GM19324 (cell line): Measurements from ENCODE around the gene BTG1.

Experiments used
- ATAC-seq: cut with Tn5 transposase; IDR thresholded peaks from one replicate; pipeline ENCODE4 v1.9.1; 2021; ENCODE audit warnings: mild to moderate bottlenecking, moderate library complexity; ENCODE audit not compliant: unreplicated experiment, low FRiP score

BTG1 gene, protein sequence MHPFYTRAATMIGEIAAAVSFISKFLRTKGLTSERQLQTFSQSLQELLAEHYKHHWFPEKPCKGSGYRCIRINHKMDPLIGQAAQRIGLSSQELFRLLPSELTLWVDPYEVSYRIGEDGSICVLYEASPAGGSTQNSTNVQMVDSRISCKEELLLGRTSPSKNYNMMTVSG

DNA sequence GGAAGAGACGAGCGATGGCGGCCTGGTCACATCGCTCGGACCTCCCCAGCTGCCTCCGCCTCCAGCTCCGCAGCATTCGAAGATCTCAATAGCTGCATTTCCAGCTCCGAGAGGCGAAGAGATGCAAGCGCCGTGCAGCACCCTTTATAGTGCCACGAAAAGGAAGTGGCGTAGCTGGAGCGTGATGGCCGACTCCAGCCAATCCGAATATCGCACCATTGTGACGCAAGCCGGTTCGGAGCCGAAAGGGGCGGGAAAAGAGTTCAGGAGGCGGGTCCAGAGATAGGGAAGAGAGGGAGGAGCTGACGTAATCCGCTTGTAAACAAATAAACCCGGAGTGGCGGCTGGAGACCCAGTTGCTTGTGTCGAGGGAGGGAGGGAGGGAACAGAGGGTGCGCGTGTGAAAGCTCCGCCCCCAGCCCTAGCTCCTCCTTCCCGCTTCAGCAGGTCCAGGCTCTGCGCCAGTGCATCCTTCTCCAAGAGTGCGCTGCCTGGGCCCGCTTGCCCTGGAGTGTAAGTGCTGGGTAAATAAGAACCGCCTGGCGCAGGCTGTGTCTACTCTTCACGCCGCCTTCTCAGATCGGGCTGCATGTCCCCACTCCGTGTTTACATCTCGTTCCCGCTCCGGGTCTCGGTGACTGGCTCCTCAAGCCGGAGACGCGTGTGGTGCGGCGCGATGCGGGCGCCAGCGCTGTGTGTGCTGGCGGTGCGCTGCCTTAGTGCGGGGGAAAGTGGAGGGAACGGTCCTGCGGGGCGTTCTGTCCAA lies at the start of gene BTG1:
Gene BTG1, minus strand, starts transcription at position 116 of the 766 bp plus-strand sequence. CDS start 311 bp downstream, outside the sequence.
- ATAC-seq = peak; percentile 83

DNA sequence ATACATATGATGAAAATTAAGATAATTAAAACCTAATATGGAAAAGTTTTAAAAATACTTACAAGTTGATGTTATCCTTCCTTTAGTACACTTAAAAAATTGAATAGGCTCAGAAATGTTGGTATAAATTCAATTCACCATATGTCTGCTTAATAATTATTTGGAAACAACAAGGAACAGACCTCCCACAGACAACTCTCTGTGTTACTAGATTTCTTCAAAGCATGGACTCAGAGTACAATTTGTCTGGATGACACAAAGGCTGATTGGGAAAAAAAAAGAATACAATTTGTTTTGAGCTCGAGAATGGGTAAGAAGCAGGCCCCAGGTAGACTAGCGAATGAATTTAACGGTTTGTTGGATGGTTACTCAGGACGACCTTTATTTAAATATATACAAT lies 48.9 kb upstream of the BTG1 start:
- no peak for ATAC-seq

DNA sequence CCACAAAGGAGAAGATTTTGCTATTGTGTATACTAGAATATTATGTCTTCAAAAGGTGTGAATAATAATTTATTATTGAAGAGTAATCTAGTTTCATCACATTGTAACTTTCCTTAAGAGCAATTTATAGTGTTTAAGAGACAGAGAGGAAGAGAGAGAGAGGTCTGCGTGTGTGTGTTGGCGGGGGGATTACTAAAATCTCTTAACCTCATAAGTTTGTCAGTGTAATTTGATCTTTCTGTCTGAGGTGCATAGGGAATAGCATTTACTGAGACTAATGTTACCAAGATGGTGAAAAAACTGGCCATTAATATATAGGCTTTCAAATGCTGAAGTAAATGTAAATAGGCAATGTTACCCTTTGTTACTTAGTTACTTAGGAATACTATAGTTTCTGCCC lies 48.2 kb upstream of the BTG1 start:
- ATAC-seq = no peak

DNA sequence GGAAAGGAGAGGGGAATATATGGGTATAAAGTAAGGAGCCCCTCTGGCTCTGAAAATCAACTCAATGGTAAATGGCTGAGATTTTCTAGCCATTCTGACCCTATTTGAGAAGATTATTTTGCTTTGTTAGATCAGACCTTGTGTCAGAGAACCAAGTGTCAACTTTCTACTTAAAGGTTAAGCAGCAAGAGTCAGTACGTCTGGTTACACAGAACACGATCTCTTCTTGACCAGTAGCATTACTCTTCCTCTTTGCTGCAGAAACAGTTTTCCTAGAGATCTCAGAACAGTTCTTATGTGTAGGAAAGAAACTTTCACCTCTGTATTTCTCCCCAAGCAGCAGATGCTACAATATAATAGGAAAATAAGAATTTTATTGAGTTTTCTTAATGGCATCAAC lies 47.4 kb upstream of the BTG1 start:
- no peak for ATAC-seq

DNA sequence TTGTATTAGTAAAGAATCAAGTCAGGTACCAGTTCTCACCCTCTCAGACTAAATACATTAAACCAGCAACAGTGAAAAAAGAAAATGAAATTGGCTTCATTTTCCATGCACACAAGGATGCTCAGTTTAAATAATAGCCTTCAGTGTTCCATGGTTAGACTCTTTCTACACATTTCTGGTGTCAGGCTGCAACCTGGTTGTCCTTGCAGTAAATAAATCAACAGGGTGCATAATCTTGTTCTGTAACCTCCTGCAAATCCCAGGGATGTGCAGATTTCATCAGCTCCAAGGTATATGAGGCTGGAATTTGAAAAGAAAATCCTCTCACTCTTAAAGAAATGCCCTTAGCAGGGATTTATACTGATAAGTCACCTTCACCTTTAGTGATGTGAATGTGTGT lies 46.7 kb upstream of the BTG1 start:
- no peak for ATAC-seq

DNA sequence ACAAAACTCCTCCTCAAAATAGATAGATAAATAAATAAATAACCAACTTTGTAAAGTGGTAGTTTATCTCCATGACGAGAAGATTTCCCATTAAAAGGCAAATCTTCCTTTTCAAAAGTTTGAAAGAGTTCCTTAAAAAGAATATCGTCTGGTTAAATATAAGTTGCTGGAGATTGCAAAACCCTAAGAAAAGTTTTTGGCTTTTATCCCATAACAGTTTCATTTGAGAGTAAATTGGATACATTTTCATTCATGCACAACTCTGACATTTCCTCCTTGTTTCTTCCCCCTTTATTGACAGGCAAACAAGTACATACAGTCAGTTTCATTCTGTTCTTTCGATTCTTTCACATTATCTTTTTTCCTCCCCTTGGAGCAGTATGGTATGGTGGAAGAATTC lies 45.4 kb upstream of the BTG1 start:
- no peak for ATAC-seq

DNA sequence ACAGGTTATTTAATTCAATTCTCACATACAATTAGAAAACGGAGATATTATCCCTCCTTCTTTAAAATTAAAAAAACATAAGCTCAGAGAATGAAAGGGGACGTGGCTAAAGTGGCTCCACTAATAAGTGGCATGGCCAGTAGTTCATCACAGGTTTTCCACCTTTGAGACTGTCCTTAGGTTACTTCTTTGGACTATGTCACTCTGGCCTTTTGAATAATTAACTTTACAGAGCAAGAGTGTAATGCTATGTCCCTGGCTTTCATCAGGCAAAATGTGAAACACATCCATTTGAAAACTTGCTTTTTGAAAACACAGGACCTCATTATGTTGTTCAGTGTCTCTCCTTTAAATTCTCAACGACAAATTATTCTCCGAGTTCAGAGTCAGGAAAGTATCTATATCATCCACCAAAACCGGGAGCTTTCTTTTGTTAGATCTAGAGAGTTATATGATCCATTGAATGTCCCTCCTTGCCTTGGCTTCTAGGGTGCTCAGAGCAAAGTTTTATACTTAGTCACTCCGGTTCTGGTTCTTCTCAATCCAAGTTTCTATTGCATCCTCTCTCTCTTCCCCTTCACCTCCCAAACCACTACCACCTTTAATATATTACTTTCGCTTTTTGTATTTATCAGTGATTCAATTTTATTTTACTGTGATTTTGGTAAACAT lies 43.0 kb upstream of the BTG1 start:
- ATAC-seq = no peak

DNA sequence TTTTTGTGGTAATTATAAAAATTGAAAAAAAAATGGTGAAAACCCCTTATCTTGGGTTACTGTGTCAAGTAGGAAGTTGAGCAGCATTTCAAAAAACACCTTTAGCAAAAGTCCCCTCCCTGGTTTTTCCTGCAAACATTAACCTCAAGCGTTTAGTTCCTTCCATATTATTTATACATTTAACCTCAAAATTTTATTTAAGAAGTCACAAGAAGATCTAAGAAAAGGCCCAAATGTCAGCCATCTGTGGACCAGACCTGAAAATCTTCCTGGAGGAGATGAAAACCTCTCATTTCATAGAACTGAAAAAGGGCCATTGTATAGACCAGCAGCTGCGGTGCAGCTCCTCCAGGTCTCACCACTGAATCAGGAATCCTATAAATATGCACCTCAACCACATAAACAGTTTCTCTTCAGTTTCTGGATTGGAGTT lies 40.4 kb upstream of the BTG1 start:
- ATAC-seq = no peak

DNA sequence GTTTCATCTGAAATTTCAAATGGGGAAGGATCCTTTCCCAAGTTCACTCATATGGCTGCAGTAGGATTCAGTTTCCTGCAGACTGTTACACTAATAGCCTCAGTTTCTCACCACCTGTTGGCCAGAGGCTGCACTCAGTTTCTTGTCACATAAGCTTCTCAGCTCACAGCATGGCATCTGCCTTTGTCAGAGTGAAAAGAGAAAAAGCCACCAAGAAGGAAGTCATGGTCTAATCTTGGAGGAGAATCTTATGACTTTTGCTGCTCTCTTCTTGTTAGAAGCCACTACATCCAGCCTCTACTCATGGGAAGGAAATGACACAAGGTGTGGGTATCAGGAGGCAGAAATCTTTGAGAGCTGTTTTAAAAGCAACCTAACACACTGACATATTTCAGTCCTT lies 39.4 kb upstream of the BTG1 start:
- peak; percentile 57 for ATAC-seq

DNA sequence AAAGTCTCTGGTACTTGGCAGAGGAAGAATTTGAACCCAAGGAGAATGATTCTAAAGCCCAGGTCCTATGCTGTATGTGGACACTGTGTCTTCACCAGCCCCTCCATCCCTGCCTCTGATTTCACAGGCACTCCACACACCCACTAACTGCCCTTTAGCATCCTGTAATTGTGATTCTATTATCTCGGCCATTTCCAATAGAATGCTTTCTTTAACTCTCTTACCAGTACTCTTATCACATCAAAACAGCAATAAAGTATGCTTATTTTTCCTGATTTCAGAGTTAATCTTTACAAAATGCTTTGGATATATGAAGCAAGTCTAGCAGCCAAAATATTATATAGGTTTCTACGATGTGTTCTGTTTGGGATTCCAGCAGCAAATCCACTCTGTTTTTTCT lies 37.9 kb upstream of the BTG1 start:
- no peak for ATAC-seq

DNA sequence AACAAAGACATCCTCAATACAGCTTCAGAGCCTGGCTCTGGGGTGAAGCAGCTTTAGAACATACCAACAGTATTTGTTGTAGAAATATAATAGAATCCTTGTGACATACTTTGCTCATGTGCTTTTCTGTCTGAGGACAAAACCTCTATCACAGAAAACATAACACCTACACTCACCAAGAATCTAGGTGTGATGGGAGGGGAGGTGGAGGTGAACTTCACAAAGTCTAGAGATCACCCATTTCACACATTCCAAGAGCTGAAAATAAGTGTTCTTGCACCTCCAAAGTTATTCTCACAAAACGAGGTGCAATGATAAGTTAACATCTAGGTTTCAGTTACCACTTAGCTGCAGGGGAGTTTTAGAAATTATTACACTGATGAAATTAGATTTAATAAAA lies 32.7 kb upstream of the BTG1 start:
- no peak for ATAC-seq

DNA sequence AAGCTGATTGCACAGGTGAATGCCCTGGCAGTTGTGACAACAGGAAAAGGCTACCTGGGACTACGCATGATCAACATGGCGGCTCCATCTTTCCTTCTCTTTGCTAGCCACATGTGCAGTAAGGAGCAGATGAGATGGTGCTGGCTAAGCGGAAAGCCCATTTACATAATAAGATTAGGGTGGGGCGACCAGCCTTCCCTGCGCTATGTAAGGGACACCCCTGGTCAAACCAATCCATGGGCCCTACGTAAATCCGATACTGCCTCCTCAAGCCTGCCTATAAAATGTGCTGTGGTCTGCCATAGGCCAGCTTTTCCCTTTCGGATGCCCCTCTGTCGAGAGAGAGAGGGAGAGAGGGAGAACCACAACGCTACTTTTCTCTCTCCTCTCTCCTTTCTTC lies 31.0 kb upstream of the BTG1 start:
- no peak for ATAC-seq

DNA sequence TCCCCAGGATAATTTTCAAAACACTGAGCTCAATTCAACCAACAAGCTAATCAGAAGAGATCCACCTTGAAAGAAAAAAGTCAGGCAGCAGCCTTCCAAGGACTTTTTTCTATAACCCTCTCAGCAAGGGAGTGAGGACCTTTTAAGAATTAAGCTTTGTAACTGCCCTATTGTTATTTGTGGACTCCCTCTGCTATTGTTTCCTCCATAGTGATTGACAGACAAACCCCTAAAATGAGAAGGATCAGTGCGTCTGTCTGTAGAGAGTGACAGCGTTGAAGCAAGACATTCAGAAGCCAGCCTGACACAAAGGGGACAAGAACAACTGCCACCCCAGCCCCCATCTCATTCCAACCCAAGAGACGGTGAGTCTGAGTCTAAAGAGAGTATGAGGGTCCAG lies 30.3 kb upstream of the BTG1 start:
- ATAC-seq = no peak

DNA sequence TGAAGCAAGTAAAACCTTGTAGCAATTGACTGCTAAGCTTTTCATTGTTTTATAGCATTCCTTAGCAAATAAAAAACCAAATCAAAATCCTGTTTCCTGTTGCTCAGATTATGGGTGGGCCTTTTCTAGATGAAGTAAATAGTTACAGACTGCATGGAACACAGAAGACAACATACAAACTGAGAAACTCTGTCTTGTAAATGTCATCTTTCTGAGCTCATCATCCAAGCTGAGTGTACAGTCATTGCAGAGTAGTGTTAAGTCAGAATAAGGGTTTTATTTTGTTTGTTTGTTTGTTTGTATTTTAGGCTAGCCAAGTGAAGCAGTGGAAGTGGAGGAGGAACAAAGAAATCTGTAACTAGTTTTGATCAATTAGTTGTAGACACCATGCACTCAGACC lies 24.4 kb upstream of the BTG1 start:
- ATAC-seq = no peak

DNA sequence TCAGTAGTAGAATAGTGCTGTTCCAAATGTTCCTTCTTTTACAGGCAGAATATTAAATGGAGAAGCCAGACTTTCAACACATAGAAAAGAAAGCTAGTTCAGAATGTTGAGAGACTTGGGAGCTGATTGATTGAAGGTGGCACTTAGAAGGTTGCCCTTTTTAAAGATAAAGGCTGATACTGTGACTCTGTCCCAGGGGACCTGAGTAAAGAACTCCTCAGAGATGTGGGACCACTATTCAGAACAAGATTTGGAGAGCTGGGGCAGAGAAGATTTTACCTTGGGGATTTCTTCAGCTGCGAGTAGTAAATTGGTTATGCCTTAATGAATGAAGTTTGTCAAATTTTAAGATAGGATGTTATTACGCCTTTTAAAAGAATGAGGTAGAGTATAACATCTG lies 21.4 kb upstream of the BTG1 start:
- ATAC-seq = no peak

DNA sequence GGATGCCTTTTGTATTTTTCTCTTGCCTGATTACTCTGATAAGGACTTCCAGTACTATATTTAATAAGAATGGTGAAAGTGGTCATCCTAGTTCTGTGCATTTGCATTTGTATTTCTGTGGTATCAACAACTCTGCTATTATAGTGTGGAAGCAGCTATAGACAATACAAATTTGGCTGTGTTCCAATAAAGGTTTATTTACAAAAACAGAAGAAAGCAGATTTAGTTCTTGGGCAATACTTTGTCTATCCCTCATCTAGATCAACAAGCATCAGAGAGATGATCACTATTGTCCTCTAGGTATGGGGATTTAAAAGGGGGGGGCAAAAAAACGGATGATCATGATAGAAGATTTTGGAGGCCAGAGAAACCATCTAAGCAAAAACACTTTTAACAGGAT lies 19.1 kb upstream of the BTG1 start:
- no peak for ATAC-seq

DNA sequence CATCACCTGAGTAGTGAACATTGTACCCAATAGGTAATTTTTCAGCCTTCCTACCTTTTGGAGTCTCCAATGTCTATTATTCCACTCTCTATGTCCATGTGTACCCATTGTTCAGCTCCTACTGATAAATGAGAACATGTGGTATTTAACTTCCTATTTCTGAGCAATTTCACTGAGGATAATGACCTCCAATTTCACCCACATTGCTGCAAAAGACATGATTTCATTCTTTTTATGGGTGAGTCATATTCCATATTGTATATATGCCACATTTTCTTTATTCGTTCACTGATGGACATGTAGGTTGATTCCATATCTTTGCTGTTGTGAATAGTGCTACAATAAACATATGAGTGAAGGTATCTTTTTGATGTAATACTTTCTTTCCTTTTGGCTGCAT lies 16.4 kb upstream of the BTG1 start:
- no peak for ATAC-seq

DNA sequence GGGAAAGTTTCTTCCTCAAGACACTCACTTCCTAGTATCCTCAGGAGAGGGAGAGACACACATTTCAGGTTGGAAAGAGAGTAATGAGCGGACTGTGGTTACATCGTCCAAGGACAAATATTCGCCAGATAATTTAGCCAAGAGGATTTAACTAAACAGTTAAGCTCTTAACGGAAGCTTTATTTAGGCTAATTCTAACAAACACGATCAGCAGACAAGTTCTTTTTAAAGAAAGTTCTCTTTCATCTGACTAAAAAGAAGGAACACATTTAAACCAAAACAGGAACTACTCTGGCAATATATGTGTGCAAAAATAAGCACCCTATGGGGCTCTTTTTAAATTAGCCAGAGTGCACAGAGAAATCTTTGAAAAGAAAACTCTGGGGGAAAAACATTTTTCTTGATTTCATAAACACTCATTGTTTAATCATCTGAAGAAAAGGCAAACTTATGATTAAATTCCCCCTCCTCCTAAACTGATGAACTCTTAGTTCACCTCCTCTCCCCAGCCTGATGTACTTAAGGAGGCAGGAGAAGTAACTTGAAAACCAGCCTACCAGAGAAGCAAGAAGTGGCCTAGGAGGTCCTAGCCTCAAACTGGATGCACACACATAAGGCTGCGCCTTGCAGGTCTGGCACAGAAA lies 13.3 kb upstream of the BTG1 start:
- peak; percentile 69 for ATAC-seq

DNA sequence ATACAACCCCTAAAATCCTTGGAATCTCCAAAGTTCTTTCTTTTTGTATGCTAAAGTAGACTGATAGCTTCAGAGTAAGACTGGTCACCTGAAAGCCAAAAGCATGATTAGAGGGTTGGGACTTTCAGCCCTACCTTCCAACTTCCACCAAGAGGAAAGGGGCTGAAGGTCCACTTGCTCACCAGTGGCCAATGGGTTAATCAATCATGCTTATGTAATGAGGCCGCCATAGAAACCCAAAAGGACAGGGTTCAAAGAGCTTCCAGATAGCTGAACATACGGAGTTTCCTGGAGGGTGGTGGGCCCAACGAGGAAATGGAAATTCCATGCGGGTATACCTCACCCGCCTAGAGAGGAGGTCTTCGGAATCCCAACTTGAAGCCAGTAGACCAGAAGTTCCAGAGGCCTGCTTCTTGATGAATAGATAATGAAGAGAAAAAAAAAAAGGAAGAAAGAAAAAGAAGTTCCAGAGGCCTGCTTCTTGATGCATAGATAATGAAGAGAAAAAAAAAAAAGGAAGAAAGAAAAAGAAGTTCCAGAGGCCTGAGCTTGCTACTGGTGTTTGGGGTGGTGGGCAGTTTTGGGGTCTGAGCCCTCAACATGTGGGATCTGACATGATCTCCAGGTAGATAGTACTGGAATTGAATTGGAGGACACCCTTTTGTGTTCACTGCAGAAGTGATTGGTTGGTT lies 11.2 kb upstream of the BTG1 start:
- ATAC-seq = no peak

DNA sequence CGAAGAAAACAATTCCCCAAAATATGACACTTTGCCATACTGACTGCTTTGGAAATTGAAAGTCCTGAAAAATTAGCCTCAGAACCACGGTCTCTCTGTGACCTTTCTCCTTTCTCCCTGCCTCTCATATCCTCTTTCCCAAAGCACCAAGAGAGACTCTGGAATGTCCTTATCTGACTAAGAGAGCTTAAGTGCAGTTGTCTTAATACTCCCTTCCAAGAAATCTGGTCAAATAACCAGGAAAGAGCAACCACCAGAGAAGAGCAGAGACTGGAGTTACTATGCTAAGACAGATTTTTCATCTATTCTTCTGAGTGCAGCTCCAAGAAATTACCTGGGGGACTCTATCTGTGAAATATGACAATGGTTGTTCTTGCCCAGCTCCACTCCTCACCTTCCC lies 10.5 kb upstream of the BTG1 start:
- no peak for ATAC-seq

DNA sequence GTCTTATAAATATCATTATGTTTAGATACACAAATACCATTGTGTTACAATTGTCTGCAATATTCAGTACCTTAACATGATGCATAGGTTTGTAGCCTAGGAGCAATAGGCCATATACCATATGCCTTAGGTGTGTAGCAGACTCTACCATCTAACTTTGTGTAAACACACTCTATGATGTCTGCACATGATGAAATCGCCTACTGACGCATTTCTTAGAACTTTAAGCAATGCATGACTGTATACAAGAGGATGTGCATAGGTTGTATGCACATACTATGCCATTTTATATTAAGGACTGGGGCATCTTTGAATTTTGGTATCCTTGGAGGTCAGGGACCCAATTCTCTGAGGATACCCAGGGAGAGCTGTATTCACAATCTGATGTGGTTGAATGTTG lies 10.1 kb upstream of the BTG1 start:
- no peak for ATAC-seq
